Vagina (tissue), 2 donors: ENCODE results near the gene IKZF3. TPM values are rescaled to one million over a fixed set of nuclear protein-coding genes. Genes with fewer than 3 reads are reported as not detected.

Experiments
- DNase-seq, 2 donors: peaks; one replicate each; pipeline ENCODE4 v3.0.0-alpha.2; 2017; ENCODE audit errors: extremely low spot score in 2 of 2
- H3K27ac ChIP-seq: fragments of 200-600 bp; sonication (generic); one replicate; pipeline ENCODE4 v1.5.1; 2019
- H3K27me3 ChIP-seq: fragments of 200-600 bp; sonication (generic); one replicate; pipeline ENCODE4 v1.5.1; 2019
- H3K36me3 ChIP-seq, 2 donors: fragments of 200-600 bp; sonication (generic); one replicate each; pipeline ENCODE4 v1.5.1; 2017 to 2019
- H3K4me1 ChIP-seq: fragments of 200-600 bp; sonication (generic); one replicate; pipeline ENCODE4 v1.5.1; 2019
- H3K4me3 ChIP-seq, 2 donors: fragments of 200-600 bp; sonication (generic); 1 replicate in 1 of 2; 2 replicates in 1 of 2; pipeline ENCODE4 v1.5.1; 2016 to 2019
- H3K9me3 ChIP-seq: fragments of 200-600 bp; sonication (generic); one replicate; pipeline ENCODE4 v1.5.1; 2019
- POLR2A ChIP-seq, 2 donors: fragments of 450-650 bp; IDR thresholded peaks; one replicate each; pipeline ENCODE4 v1.6.1; 2017; ENCODE audit warnings: antibody characterized with exemption in 2 of 2, mild to moderate bottlenecking in 2 of 2, moderate library complexity in 2 of 2
- POLR2AphosphoS5 ChIP-seq, 2 donors: sonication (generic); formaldehyde crosslinking; IDR thresholded peaks; one replicate each; pipeline ENCODE4 v1.9.0; 2017; ENCODE audit warnings: antibody characterized with exemption in 2 of 2, mild to moderate bottlenecking in 2 of 2, low read depth in 1 of 2; ENCODE audit not compliant: insufficient read depth in 1 of 2
- intact Hi-C: fragments of 100-400 bp; cut with DNase I; formaldehyde crosslinking; loops from one replicate; pipeline ENCODE4 v1.15.1; 2023
- total RNA-seq: library from RNA; depleted of rRNA; stranded (reverse); fragments of >200 nt; gene quantifications from one replicate; pipeline ENCODE4 v1.2.3, GENCODE V29; 2016
- TF ChIP-seq, protein P1 (sequence below), 3 experiments: fragments of 450-650 bp in 2 of 3; fragments of 200-600 bp in 1 of 3; sonication (generic) in 1 of 3; IDR thresholded peaks; one replicate each; pipeline ENCODE4 v1.5.1; 2017 to 2019; ENCODE audit warnings: antibody characterized with exemption in 3 of 3, mild to moderate bottlenecking in 2 of 3, moderate library complexity in 2 of 3

The IKZF3 gene
- total RNA-seq, 1 donor from 2014 or later = 5.9 TPM

GRCh38 chr17:39808409-39808997 is 55.6 kb downstream of the IKZF3 start:
- TF ChIP-seq POLR2A (IDR thresholded peaks at IDR 0.05) = no peak
- TF ChIP-seq, protein P1, sequence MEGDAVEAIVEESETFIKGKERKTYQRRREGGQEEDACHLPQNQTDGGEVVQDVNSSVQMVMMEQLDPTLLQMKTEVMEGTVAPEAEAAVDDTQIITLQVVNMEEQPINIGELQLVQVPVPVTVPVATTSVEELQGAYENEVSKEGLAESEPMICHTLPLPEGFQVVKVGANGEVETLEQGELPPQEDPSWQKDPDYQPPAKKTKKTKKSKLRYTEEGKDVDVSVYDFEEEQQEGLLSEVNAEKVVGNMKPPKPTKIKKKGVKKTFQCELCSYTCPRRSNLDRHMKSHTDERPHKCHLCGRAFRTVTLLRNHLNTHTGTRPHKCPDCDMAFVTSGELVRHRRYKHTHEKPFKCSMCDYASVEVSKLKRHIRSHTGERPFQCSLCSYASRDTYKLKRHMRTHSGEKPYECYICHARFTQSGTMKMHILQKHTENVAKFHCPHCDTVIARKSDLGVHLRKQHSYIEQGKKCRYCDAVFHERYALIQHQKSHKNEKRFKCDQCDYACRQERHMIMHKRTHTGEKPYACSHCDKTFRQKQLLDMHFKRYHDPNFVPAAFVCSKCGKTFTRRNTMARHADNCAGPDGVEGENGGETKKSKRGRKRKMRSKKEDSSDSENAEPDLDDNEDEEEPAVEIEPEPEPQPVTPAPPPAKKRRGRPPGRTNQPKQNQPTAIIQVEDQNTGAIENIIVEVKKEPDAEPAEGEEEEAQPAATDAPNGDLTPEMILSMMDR (IDR thresholded peaks at IDR 0.05) = no peak
- TF ChIP-seq POLR2AphosphoS5 (IDR thresholded peaks at IDR 0.05; ENCODE audit: insufficient read depth in 1 of 2, low read depth in 1 of 2) = no peak

DNA sequence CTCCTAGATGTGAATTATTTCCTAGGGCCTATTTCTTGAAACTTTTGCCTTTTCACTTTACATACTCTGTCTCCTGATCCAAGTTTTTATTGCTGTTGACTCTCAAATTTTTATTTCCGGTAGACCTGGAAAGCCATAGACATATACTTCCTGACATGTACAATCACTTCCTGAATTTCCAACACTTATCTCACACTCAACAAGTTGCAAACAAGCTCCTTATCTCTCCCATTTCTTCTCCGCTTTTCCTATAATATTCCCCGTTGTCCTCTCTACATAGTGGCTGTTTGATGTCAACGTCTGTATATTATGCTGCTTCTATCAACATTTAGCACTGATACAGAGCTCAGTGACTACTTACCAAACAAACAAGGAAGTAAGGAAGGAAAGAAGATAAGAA is 59.3 kb downstream of the IKZF3 start:
- no peak for DNase-seq
- Histone ChIP-seq H3K27me3 (no peaks in the 10 kb centered on the region), H3K36me3 (no peaks in the 10 kb centered on the region), H3K9me3 (no peaks in the 10 kb centered on the region), H3K4me3 (no peak overlapping the region), H3K4me1 (no peaks in the 10 kb centered on the region), H3K27ac (no peak overlapping the region)
- TF ChIP-seq POLR2AphosphoS5 (IDR thresholded peaks at IDR 0.05; ENCODE audit: insufficient read depth in 1 of 2, low read depth in 1 of 2) (no peak), POLR2A (IDR thresholded peaks at IDR 0.05) (no peak)
- TF ChIP-seq, protein P1 (IDR thresholded peaks at IDR 0.05) = no peak
- intact Hi-C loops = no loop called here

More at GRCh38 chr17:39808409-39808997, 55.6 kb downstream of the IKZF3 start:
- intact Hi-C loops = no loop called here
- Histone ChIP-seq H3K27ac (no peak overlapping the region), H3K27me3 (no peaks in the 10 kb centered on the region), H3K4me3 (no peak overlapping the region), H3K4me1 (no peaks in the 10 kb centered on the region), H3K36me3 (no peaks in the 10 kb centered on the region), H3K9me3 (no peaks in the 10 kb centered on the region)
- no peak for DNase-seq

- H3K36me3 ChIP-seq = no peaks in the 10 kb centered on the region
- H3K4me1 ChIP-seq = no peaks in the 10 kb centered on the region
- no peak for DNase-seq
- TF ChIP-seq POLR2A (IDR thresholded peaks at IDR 0.05) = no peak
- TF ChIP-seq, protein P1 (IDR thresholded peaks at IDR 0.05) = no peak
- no peaks in the 10 kb centered on the region for H3K9me3 ChIP-seq
- no peaks in the 10 kb centered on the region for H3K27me3 ChIP-seq
- no peak overlapping the region for H3K4me3 ChIP-seq
- intact Hi-C loops = no loop called here
- no peak overlapping the region for H3K27ac ChIP-seq
These were observed 63.1 kb downstream of the IKZF3 start for GRCh38 chr17:39801055-39801454.

- Histone ChIP-seq H3K4me3 (no peak overlapping the region), H3K4me1 (no peaks in the 10 kb centered on the region), H3K27me3 (no peaks in the 10 kb centered on the region), H3K36me3 (no peaks in the 10 kb centered on the region), H3K27ac (no peak overlapping the region), H3K9me3 (no peaks in the 10 kb centered on the region)
- intact Hi-C loops = no loop called here
- TF ChIP-seq POLR2A (IDR thresholded peaks at IDR 0.05) (no peak), POLR2AphosphoS5 (IDR thresholded peaks at IDR 0.05; ENCODE audit: insufficient read depth in 1 of 2, low read depth in 1 of 2) (no peak)
- TF ChIP-seq, protein P1 (IDR thresholded peaks at IDR 0.05) = no peak
- DNase-seq = no peak
These were observed 63.6 kb downstream of the IKZF3 start for GRCh38 chr17:39800540-39800939.

- Histone ChIP-seq H3K27me3 (no peaks in the 10 kb centered on the region), H3K4me3 (no peak overlapping the region), H3K9me3 (no peaks in the 10 kb centered on the region), H3K36me3 (no peaks in the 10 kb centered on the region), H3K27ac (no peak overlapping the region), H3K4me1 (no peaks in the 10 kb centered on the region)
- intact Hi-C loops = loop anchor here (2.0 kb wide), 1 partner anchor 69 kb away; the partner anchor contains the start of gene ZPBP2
- no peak for DNase-seq
- TF ChIP-seq, protein P1 (IDR thresholded peaks at IDR 0.05) = no peak
- TF ChIP-seq POLR2AphosphoS5 (IDR thresholded peaks at IDR 0.05; ENCODE audit: insufficient read depth in 1 of 2, low read depth in 1 of 2) = no peak
- TF ChIP-seq POLR2A (IDR thresholded peaks at IDR 0.05) = no peak
These were observed 64.7 kb downstream of the IKZF3 start for GRCh38 chr17:39799395-39799794.
